ENCODE measurements around the gene FIZ1. TPM values are rescaled to one million over a fixed set of nuclear protein-coding genes. Genes with fewer than 3 reads are reported as not detected.

Gene FIZ1
- total RNA-seq, 2 experiments from 2014 or later: 6.0 to 17.1 TPM

- Histone ChIP-seq H3K9me3 (ENCODE audit: low read length) (no peaks in the 10 kb centered on the region), H3K4me3 (ENCODE audit: low read depth, low read length, poor library complexity, severe bottlenecking) (peak overlapping the region; percentile 39), H3K79me2 (ENCODE audit: insufficient read depth, low read depth, low read length) (peaks cover 47% of the 10 kb centered on the region), H3K9me2 (ENCODE audit: insufficient read depth, low read length) (no peaks in the 10 kb centered on the region), H3K36me3 (ENCODE audit: insufficient read depth, low read length) (peaks cover 9% of the 10 kb centered on the region), H3K4me1 (ENCODE audit: insufficient read depth, low read length, poor library complexity, severe bottlenecking) (peaks cover 57% of the 10 kb centered on the region), H2AFZ (ENCODE audit: low read length) (no peak overlapping the region), H3K27ac (ENCODE audit: low read depth, low read length, poor library complexity, severe bottlenecking) (peak overlapping the region; percentile 86), H3K4me2 (ENCODE audit: low read length) (peak overlapping the region; percentile 89), H4K20me1 (ENCODE audit: insufficient read depth, low read length) (no peaks in the 10 kb centered on the region)
- intact Hi-C loops (cut with micrococcal nuclease; ENCODE audit: unreplicated experiment): no loop called here
- DNase-seq (ENCODE audit: low spot score): peak; percentile 88
- ChIA-PET CTCF (ENCODE audit: unreplicated experiment) (no interaction called here), POLR2A (interaction anchor here (0.7 kb wide), 1 partner anchor 231 kb away, joined by 6 read pairs; the partner anchor contains the start of gene UBE2S)
- TF ChIP-seq CTCF (conservative IDR thresholded peaks at IDR 0.05; ENCODE audit: low read length) (peak; percentile 87), EZH2phosphoT487 (IDR thresholded peaks at IDR 0.05; ENCODE audit: borderline replicate concordance, low read depth, low read length) (no peak)
- no TSS peak for BruUV-seq (replicated peaks)
These were observed 39.6 kb upstream of the FIZ1 start for GRCh38 chr19:55638864-55639359.

GRCh38 chr19:55637534-55637933 lies 38.2 kb upstream of the FIZ1 start:
- ChIA-PET POLR2A (no interaction called here), CTCF (ENCODE audit: unreplicated experiment) (interaction anchor here (0.6 kb wide), 1 partner anchor 13 kb away, joined by 3 read pairs; the partner anchor contains the start of gene ZNF784)
- Histone ChIP-seq H4K20me1 (ENCODE audit: insufficient read depth, low read length) (no peaks in the 10 kb centered on the region), H3K9me2 (ENCODE audit: insufficient read depth, low read length) (no peaks in the 10 kb centered on the region), H3K79me2 (ENCODE audit: insufficient read depth, low read depth, low read length) (peaks cover 39% of the 10 kb centered on the region), H3K36me3 (ENCODE audit: insufficient read depth, low read length) (peaks cover 7% of the 10 kb centered on the region; the same call in 1 of the 2 replicates), H3K4me2 (ENCODE audit: low read length) (peak overlapping the region; percentile 24), H3K9me3 (ENCODE audit: low read length) (no peaks in the 10 kb centered on the region), H3K27ac (ENCODE audit: low read depth, low read length, poor library complexity, severe bottlenecking) (no peak overlapping the region), H3K4me1 (ENCODE audit: insufficient read depth, low read length, poor library complexity, severe bottlenecking) (peaks cover 53% of the 10 kb centered on the region), H2AFZ (ENCODE audit: low read length) (no peak overlapping the region), H3K4me3 (ENCODE audit: low read depth, low read length, poor library complexity, severe bottlenecking) (no peak overlapping the region)
- TF ChIP-seq EZH2phosphoT487 (IDR thresholded peaks at IDR 0.05; ENCODE audit: borderline replicate concordance, low read depth, low read length) (no peak), CTCF (conservative IDR thresholded peaks at IDR 0.05; ENCODE audit: low read length) (no peak)
- intact Hi-C loops (cut with micrococcal nuclease; ENCODE audit: unreplicated experiment): no loop called here
- no TSS peak for BruUV-seq (replicated peaks)
- no peak for DNase-seq (ENCODE audit: low spot score)

- intact Hi-C loops (cut with micrococcal nuclease; ENCODE audit: unreplicated experiment): no loop called here
- Histone ChIP-seq H3K27ac (ENCODE audit: low read depth, low read length, poor library complexity, severe bottlenecking) (no peak overlapping the region), H3K4me3 (ENCODE audit: low read depth, low read length, poor library complexity, severe bottlenecking) (peak overlapping the region; percentile 98)
These were observed 37.4 kb upstream of the FIZ1 start for GRCh38 chr19:55636723-55637122.

More at GRCh38 chr19:55636723-55637122, 37.4 kb upstream of the FIZ1 start:
- H3K9me2 ChIP-seq (ENCODE audit: insufficient read depth, low read length): no peaks in the 10 kb centered on the region
- H2AFZ ChIP-seq (ENCODE audit: low read length): no peak overlapping the region
- peaks cover 57% of the 10 kb centered on the region for H3K4me1 ChIP-seq (ENCODE audit: insufficient read depth, low read length, poor library complexity, severe bottlenecking)
- no peaks in the 10 kb centered on the region for H3K9me3 ChIP-seq (ENCODE audit: low read length)
- peaks cover 31% of the 10 kb centered on the region for H3K79me2 ChIP-seq (ENCODE audit: insufficient read depth, low read depth, low read length)
- no peak for TF ChIP-seq EZH2phosphoT487 (IDR thresholded peaks at IDR 0.05; ENCODE audit: borderline replicate concordance, low read depth, low read length)
- no peak for TF ChIP-seq CTCF (conservative IDR thresholded peaks at IDR 0.05; ENCODE audit: low read length)
- H3K36me3 ChIP-seq (ENCODE audit: insufficient read depth, low read length): peaks cover 7% of the 10 kb centered on the region; the same call in 1 of the 2 replicates
- ChIA-PET POLR2A (no interaction called here), CTCF (ENCODE audit: unreplicated experiment) (no interaction called here)
- BruUV-seq (replicated peaks): no TSS peak
- peak overlapping the region; percentile 100 for H3K4me2 ChIP-seq (ENCODE audit: low read length)
- no peaks in the 10 kb centered on the region for H4K20me1 ChIP-seq (ENCODE audit: insufficient read depth, low read length)
- no peak for DNase-seq (ENCODE audit: low spot score)
